ENCODE measurements around the gene DLD. TPM values are rescaled to one million over a fixed set of nuclear protein-coding genes. Genes with fewer than 3 reads are reported as not detected.

Gene DLD
- total and polyA plus RNA-seq, 2 of the 8 experiments (the other 6 are each of a cell fraction or from before 2014, with no cell fraction given) = 63.7 to 88.5 TPM

DNA sequence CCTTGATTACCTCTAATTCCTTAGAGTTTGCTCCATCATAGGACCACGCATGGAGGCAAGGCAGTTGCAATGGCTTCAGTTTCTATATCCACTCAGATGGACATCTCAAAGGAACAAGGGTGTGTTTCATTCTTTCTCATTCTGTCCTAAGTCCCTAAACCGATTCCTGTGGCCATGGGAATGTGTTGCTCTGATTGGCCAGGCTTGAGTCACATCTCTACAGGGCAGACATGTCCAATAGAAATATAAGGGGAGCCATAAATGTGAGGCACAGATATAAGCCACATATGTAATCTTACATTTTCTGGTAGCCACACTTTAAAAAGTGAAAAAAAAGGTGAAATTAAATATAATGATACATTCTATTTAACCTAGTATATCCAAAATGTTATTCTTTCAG, 16.9 kb upstream of the DLD start:
- H2BK20ac ChIP-seq (ENCODE audit: low read length) = no peak overlapping the region
- 71% methylated on average over 2 of the region's 2 CpGs; no CpG with 5 or more reads in 1 of the 2 experiments for WGBS, 2 experiments (ENCODE audit: extremely low coverage in 1 of 2, insufficient coverage in 1 of 2, insufficient read length in 1 of 2, insufficient replicate concordance in 2 of 2, low coverage in 1 of 2, low lambda C conversion rate in 2 of 2, missing lambda C conversion rate in 1 of 2)
- no peak overlapping the region for H2BK15ac ChIP-seq (ENCODE audit: low read length)
- H3K56ac ChIP-seq (replicated peaks; ENCODE audit: insufficient read length, low read depth, low read length) = no peak overlapping the region
- H2BK12ac ChIP-seq (ENCODE audit: low read depth, low read length) = no peak overlapping the region
- ChIA-PET POLR2A (ENCODE audit: partially characterized antibody) (no interaction called here), CTCF (ENCODE audit: partially characterized antibody) (interaction anchor here (0.6 to 2.3 kb wide), 15 partner anchors 10 to 684 kb away, joined by 3 to 11 read pairs (median 4); partner anchors contain the start of gene CBLL1)
- H3K4me3 ChIP-seq (ENCODE audit: extremely low read depth in 1 of 4, insufficient read depth in 2 of 4, low read depth in 3 of 4, low read length in 4 of 4) = no peak overlapping the region
- no peak overlapping the region for H3K18ac ChIP-seq (ENCODE audit: extremely low read depth, low read length)
- no peak overlapping the region for H2BK120ac ChIP-seq (replicated peaks; ENCODE audit: low read depth, low read length)
- no peaks in the 10 kb centered on the region for H3K36me3 ChIP-seq (ENCODE audit: control insufficient read depth in 2 of 4, insufficient read depth in 4 of 4, low read length in 3 of 4)
- H3K9me3 ChIP-seq (ENCODE audit: insufficient read depth in 2 of 2, low read depth in 1 of 2, low read length in 1 of 2) = no peaks in the 10 kb centered on the region
- TF ChIP-seq SP2 (IDR thresholded peaks at IDR 0.05; ENCODE audit: low read length) = no peak
- no peak for TF ChIP-seq CBX5 (IDR thresholded peaks at IDR 0.05; ENCODE audit: low read depth, low read length)
- TF ChIP-seq POLR2A (IDR thresholded peaks at IDR 0.05; ENCODE audit: control extremely low read depth in 1 of 2, low read depth in 2 of 2, low read length in 2 of 2) = no peak
- TF ChIP-seq TBP (IDR thresholded peaks at IDR 0.05; ENCODE audit: low read depth, low read length) = no peak
- TF ChIP-seq TAF1 (IDR thresholded peaks at IDR 0.05; ENCODE audit: low read depth, low read length) = no peak
- TF ChIP-seq TCF12 (IDR thresholded peaks at IDR 0.05; ENCODE audit: low read depth, low read length) = no peak
- TF ChIP-seq, protein P1, sequence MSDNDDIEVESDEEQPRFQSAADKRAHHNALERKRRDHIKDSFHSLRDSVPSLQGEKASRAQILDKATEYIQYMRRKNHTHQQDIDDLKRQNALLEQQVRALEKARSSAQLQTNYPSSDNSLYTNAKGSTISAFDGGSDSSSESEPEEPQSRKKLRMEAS (IDR thresholded peaks at IDR 0.05) = no peak
- no peak for TF ChIP-seq YY1 (IDR thresholded peaks at IDR 0.05; ENCODE audit: low read depth, low read length)
- no peak overlapping the region for H3K4ac ChIP-seq (replicated peaks; ENCODE audit: insufficient read length, low read depth, low read length)
- no peak overlapping the region for H4K8ac ChIP-seq (ENCODE audit: extremely low read depth, insufficient read depth, low read length)
- H4K91ac ChIP-seq (replicated peaks; ENCODE audit: insufficient read length, low read length) = no peak overlapping the region
- H3K4me2 ChIP-seq (ENCODE audit: insufficient read depth in 1 of 2, low read depth in 2 of 2, low read length in 2 of 2) = no peak overlapping the region
- H4K20me1 ChIP-seq (replicated peaks in 1 of 2; ENCODE audit: control insufficient read depth in 1 of 2, insufficient read depth in 2 of 2, low read length in 2 of 2) = no peaks in the 10 kb centered on the region
- H2BK5ac ChIP-seq (ENCODE audit: low read depth, low read length) = no peak overlapping the region
- no peak for DNase-seq (ENCODE audit: low read depth in 1 of 2, low spot score in 2 of 2)
- no peak overlapping the region for H3K23ac ChIP-seq (ENCODE audit: insufficient read length)
- H3K4me1 ChIP-seq (replicated peaks in 1 of 4; ENCODE audit: control insufficient read depth in 3 of 4, insufficient read depth in 4 of 4, low read length in 3 of 4) = no peaks in the 10 kb centered on the region
- H3K27me3 ChIP-seq (replicated peaks in 1 of 4; ENCODE audit: control insufficient read depth in 3 of 4, extremely low read depth in 1 of 4, insufficient read depth in 3 of 4, low read length in 3 of 4) = no peaks in the 10 kb centered on the region
- no peak for FAIRE-seq
- H3K79me2 ChIP-seq (ENCODE audit: control insufficient read depth in 1 of 2, insufficient read depth in 2 of 2, low read length in 2 of 2) = no peaks in the 10 kb centered on the region
- H2AFZ ChIP-seq (ENCODE audit: low read length) = 0 out of 2 replicates have a peak overlapping the region, but pooled peaks have one; percentile 23
- H2AK5ac ChIP-seq (ENCODE audit: low read depth, low read length) = no peak overlapping the region
- no peak overlapping the region for H3K27ac ChIP-seq (ENCODE audit: low read depth, low read length)
- H3K9ac ChIP-seq (replicated peaks in 1 of 4; ENCODE audit: extremely low read depth in 1 of 4, low read depth in 3 of 4, low read length in 3 of 4) = no peak overlapping the region
- H3K23me2 ChIP-seq (ENCODE audit: low read depth, low read length) = no peaks in the 10 kb centered on the region
- H3K79me1 ChIP-seq (ENCODE audit: low read depth, low read length) = no peaks in the 10 kb centered on the region
- no peak overlapping the region for H4K5ac ChIP-seq (ENCODE audit: insufficient read length, low read depth, low read length)
- H3K14ac ChIP-seq (ENCODE audit: insufficient read length) = no peak overlapping the region

Data from H1 (cell line).